AG09309 (cell line): ENCODE data around the gene FBXW7.

Experiments used
- DNase-seq: peaks from one replicate; pipeline ENCODE4 v3.0.0-alpha.2; 2010; ENCODE audit warnings: low read depth
- H3K4me3 ChIP-seq: 2 replicates; pipeline ENCODE4 v1.5.1; 2011; ENCODE audit warnings: mild to moderate bottlenecking, low read depth, low read length, moderate library complexity; ENCODE audit not compliant: control insufficient read depth
- CTCF ChIP-seq: IDR thresholded peaks from 2 replicates; pipeline ENCODE4 v1.5.1; 2011; ENCODE audit warnings: mild to moderate bottlenecking, low read depth, low read length, inconsistent platforms; ENCODE audit not compliant: insufficient read depth, control insufficient read depth; ENCODE audit errors: missing control alignments

The FBXW7 gene

GRCh38 chr4:152382057-152382785 lies 153.7 kb downstream of the FBXW7 start:
- TF ChIP-seq CTCF: no peak
- no peak overlapping the region for H3K4me3 ChIP-seq
- DNase-seq: no peak

- no peak for TF ChIP-seq CTCF
- H3K4me3 ChIP-seq: no peak overlapping the region
- DNase-seq: no peak
Measured at GRCh38 chr4:152380919-152381318, 155.0 kb downstream of the FBXW7 start.

- TF ChIP-seq CTCF: no peak
- DNase-seq: no peak
Measured at GRCh38 chr4:152380185-152380584, 155.7 kb downstream of the FBXW7 start.

GRCh38 chr4:152374606-152375285 lies 161.1 kb downstream of the FBXW7 start:
- H3K4me3 ChIP-seq: no peak overlapping the region
- no peak for TF ChIP-seq CTCF
- DNase-seq: no peak

More at GRCh38 chr4:152380185-152380584, 155.7 kb downstream of the FBXW7 start:
- no peak overlapping the region for H3K4me3 ChIP-seq

- no peak for DNase-seq
- H3K4me3 ChIP-seq: no peak overlapping the region
- TF ChIP-seq CTCF: no peak
Measured at GRCh38 chr4:152374153-152374552, 161.7 kb downstream of the FBXW7 start.

GRCh38 chr4:152372444-152372843 lies 163.4 kb downstream of the FBXW7 start:
- DNase-seq: no peak
- no peak for TF ChIP-seq CTCF
- no peak overlapping the region for H3K4me3 ChIP-seq
